B cell (primary cell): Measurements from ENCODE around the gene FOXA3.

Experiments
- EZH2 ChIP-seq: IDR thresholded peaks from 2 replicates; pipeline ENCODE4 v1.6.1; 2012; ENCODE audit warnings: borderline replicate concordance, low read depth, mild to moderate bottlenecking, moderate library complexity, low read length; ENCODE audit not compliant: insufficient read depth, poor library complexity, severe bottlenecking
- TF ChIP-seq, protein P1 (sequence below): fragments of 200-600 bp; IDR thresholded peaks from one replicate; pipeline ENCODE4 v1.8.0; 2022; ENCODE audit warnings: antibody characterized with exemption, mild to moderate bottlenecking

DNA sequence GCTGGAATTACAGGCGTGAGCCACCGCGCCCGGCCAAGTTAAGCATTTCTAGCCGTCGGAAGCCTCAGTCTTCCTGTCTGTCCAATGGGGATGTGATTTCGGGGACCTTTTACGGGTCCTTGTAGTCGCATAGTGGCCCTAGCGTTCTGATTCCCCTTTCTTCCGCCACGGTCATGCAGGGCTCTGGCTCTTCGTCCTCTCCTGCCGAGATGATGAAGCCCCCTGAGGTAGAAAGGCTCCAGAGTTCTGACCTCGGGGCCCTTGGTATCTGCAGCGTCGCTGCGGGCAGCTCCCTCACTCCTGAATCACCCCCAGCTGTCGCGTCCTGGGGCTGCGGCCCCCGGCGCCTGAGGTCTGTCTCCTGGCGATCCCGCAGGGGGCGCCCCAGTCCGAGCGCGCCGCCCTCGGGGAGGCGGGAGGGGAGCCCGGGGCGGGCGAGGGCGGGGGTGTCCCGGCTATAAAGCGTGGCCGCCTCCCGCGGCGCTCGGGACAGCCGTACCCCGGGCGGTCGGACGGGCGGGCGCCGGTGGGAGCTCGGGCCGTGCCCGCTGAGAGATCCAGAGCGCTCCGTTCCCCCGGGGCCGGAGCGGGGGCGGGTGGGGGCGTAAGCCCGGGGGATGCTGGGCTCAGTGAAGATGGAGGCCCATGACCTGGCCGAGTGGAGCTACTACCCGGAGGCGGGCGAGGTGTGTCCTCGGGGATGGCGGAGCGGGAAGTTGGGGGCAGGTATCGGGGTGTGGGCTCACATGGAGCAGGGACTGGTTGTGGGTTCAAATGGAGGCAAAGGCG, at the start of gene FOXA3:
- TF ChIP-seq, protein P1, sequence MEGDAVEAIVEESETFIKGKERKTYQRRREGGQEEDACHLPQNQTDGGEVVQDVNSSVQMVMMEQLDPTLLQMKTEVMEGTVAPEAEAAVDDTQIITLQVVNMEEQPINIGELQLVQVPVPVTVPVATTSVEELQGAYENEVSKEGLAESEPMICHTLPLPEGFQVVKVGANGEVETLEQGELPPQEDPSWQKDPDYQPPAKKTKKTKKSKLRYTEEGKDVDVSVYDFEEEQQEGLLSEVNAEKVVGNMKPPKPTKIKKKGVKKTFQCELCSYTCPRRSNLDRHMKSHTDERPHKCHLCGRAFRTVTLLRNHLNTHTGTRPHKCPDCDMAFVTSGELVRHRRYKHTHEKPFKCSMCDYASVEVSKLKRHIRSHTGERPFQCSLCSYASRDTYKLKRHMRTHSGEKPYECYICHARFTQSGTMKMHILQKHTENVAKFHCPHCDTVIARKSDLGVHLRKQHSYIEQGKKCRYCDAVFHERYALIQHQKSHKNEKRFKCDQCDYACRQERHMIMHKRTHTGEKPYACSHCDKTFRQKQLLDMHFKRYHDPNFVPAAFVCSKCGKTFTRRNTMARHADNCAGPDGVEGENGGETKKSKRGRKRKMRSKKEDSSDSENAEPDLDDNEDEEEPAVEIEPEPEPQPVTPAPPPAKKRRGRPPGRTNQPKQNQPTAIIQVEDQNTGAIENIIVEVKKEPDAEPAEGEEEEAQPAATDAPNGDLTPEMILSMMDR: peak; percentile 73
- peak; percentile 69 for TF ChIP-seq EZH2
